Left ventricle myocardium superior (tissue), 1 donor: ENCODE results near the gene ZNF384. TPM values are rescaled to one million over a fixed set of nuclear protein-coding genes. Genes with fewer than 3 reads are reported as not detected.
"Not testable (repeated sequence)": the region's sequence is repeated elsewhere in the genome, so short reads cannot be mapped to it uniquely, and the experiment has no call there.

Source experiments
- ATAC-seq: fragments of 200-7000 bp; cut with Tn5 transposase; one replicate; pipeline ENCODE4 v1.9.1; 2020; ENCODE audit warnings: mild to moderate bottlenecking, moderate library complexity
- DNase-seq: peaks from one replicate; pipeline ENCODE4 v3.0.0-alpha.2; 2020
- intact Hi-C: fragments of 100-400 bp; cut with micrococcal nuclease; formaldehyde crosslinking; loops from one replicate; pipeline ENCODE4 v1.11.0; 2022
- long read RNA-seq: library from polyadenylated mRNA; unstranded; transcript quantifications from one replicate; pipeline ENCODE4 v2.0.0, GENCODE V29; 2021
- total RNA-seq: library from RNA; stranded (reverse); fragmentation: NEBNext Ultra II Directional; extraction: Animal tissue kit (Norgen Biotek cat#: 25700); gene quantifications from one replicate; pipeline ENCODE4 v1.2.1, GENCODE V29; 2021
- donor health status: DM: no; HTN: yes; CAD: no; lungs with severe emphysema.

The ZNF384 gene
- 31.8 TPM for total RNA-seq
- long read RNA-seq, partial matches to known transcripts = 9 of 25 reads
- long read RNA-seq, other reads (novel, unspliced or antisense) = 14 of 25 reads

GRCh38 chr12:6688999-6689882 lies at the start of gene ZNF384:
TSS of gene ZNF384 (minus strand) at chr12:6689375. CDS start at chr12:6679520, 9,855 bp downstream.
- ATAC-seq = peak; percentile 93
- DNase-seq = peak; percentile 96

GRCh38 chr12:6736754-6737153 lies 47.6 kb upstream of the ZNF384 start:
- ATAC-seq (no peak), DNase-seq (no peak)
- intact Hi-C loops = loop anchor here (5.0 kb wide), 1 partner anchor 91 kb away; the partner anchor contains the start of gene P3H3

More at GRCh38 chr12:6688999-6689882, at the start of gene ZNF384:
- intact Hi-C loops = no loop called here

GRCh38 chr12:6735448-6736191 lies 46.4 kb upstream of the ZNF384 start:
- intact Hi-C loops = loop anchor here (2.0 to 5.0 kb wide), 2 partner anchors 37 to 92 kb away; partner anchors contain the start of genes LAG3 and P3H3
- DNase-seq = peak; percentile 81

GRCh38 chr12:6734506-6735387 lies 45.6 kb upstream of the ZNF384 start:
- no peak for DNase-seq
- intact Hi-C loops = loop anchor here (2.0 to 5.0 kb wide), 2 partner anchors 38 to 93 kb away; partner anchors contain the start of genes LAG3 and P3H3
- no peak for ATAC-seq

More at GRCh38 chr12:6735448-6736191, 46.4 kb upstream of the ZNF384 start:
- ATAC-seq = peak; percentile 92

GRCh38 chr12:6730169-6730568 lies 41.0 kb upstream of the ZNF384 start:
- ATAC-seq (no peak), DNase-seq (no peak)
- intact Hi-C loops = no loop called here

GRCh38 chr12:6729186-6729585 lies 40.0 kb upstream of the ZNF384 start:
- intact Hi-C loops = no loop called here

GRCh38 chr12:6725350-6725749 lies 36.2 kb upstream of the ZNF384 start:
- intact Hi-C loops = no loop called here
- ATAC-seq = no peak
- no peak for DNase-seq

More at GRCh38 chr12:6729186-6729585, 40.0 kb upstream of the ZNF384 start:
- ATAC-seq (no peak), DNase-seq (no peak)

- DNase-seq (no peak), ATAC-seq (peak; percentile 13)
- intact Hi-C loops = no loop called here
These were observed 35.2 kb upstream of the ZNF384 start for GRCh38 chr12:6724409-6724797.

- peak; percentile 98 for DNase-seq
- peak; percentile 99 for ATAC-seq
- intact Hi-C loops = no loop called here
These were observed 34.6 kb upstream of the ZNF384 start, which contains the start of gene COPS7A for GRCh38 chr12:6723607-6724408. TSS of gene COPS7A (plus strand) at chr12:6724046. CDS start at chr12:6724657, 611 bp downstream.

- ATAC-seq = no peak
- no peak for DNase-seq
- intact Hi-C loops = no loop called here
These were observed 33.7 kb upstream of the ZNF384 start for GRCh38 chr12:6722863-6723262.

- ATAC-seq (no peak), DNase-seq (no peak)
- intact Hi-C loops = no loop called here
These were observed 27.8 kb upstream of the ZNF384 start for GRCh38 chr12:6716874-6717437.

- DNase-seq, intact Hi-C loops, ATAC-seq: not testable (repeated sequence)
These were observed 27.1 kb upstream of the ZNF384 start for GRCh38 chr12:6716031-6716873.

- no peak for ATAC-seq
- DNase-seq = no peak
- intact Hi-C loops = no loop called here
These were observed 19.8 kb upstream of the ZNF384 start for GRCh38 chr12:6708960-6709394.

- DNase-seq, ATAC-seq, intact Hi-C loops: not testable (repeated sequence)
These were observed 19.2 kb upstream of the ZNF384 start for GRCh38 chr12:6708351-6708750.

- intact Hi-C loops = no loop called here
- DNase-seq = no peak
- ATAC-seq = no peak
These were observed 14.5 kb upstream of the ZNF384 start for GRCh38 chr12:6703631-6704030.

- DNase-seq = no peak
- intact Hi-C loops = no loop called here
- no peak for ATAC-seq
These were observed 12.0 kb upstream of the ZNF384 start for GRCh38 chr12:6701078-6701768.
